Right lobe of liver (tissue), 6 donors: ENCODE measurements around the gene PPP2R5D. TPM values are rescaled to one million over a fixed set of nuclear protein-coding genes. Genes with fewer than 3 reads are reported as not detected.
A peak's percentile ranks its signal among the peaks of the same experiment; 100 is the strongest.

Source experiments
- ATAC-seq, 4 donors: fragments of 200-7000 bp; cut with Tn5 transposase; one replicate each; pipeline ENCODE4 v1.9.1; 2020; ENCODE audit warnings: mild to moderate bottlenecking in 4 of 4, moderate library complexity in 4 of 4
- DNase-seq, 3 donors: peaks; one replicate each; pipeline ENCODE4 v3.0.0-alpha.2; 2020
- H3K27ac ChIP-seq, 3 donors: fragments of 200-600 bp; one replicate each; pipeline ENCODE4 v1.8.0; 2022
- H3K27me3 ChIP-seq, 2 donors: fragments of 200-600 bp; one replicate each; pipeline ENCODE4 v1.8.0; 2022
- H3K36me3 ChIP-seq, 4 donors: fragments of 200-600 bp; sonication (generic) in 1 of 4; one replicate each; pipeline versions ENCODE4 v1.5.1 to v1.8.0; 2017 to 2022; ENCODE audit warnings: control low read depth in 1 of 4
- H3K4me1 ChIP-seq, 4 donors: fragments of 200-600 bp; sonication (generic) in 1 of 4; one replicate each; pipeline versions ENCODE4 v1.5.1 to v1.8.0; 2017 to 2022; ENCODE audit warnings: control low read depth in 1 of 4
- H3K4me3 ChIP-seq, 3 donors: fragments of 200-600 bp; one replicate each; pipeline ENCODE4 v1.8.0; 2022
- H3K9me3 ChIP-seq, 4 donors: fragments of 200-600 bp; sonication (generic) in 1 of 4; one replicate each; pipeline versions ENCODE4 v1.5.1 to v1.8.0; 2017 to 2022; ENCODE audit warnings: control low read depth in 1 of 4
- CTCF ChIP-seq, 4 donors: fragments of 200-600 bp in 3 of 4; fragments of 450-650 bp in 1 of 4; IDR thresholded peaks; one replicate each; pipeline versions ENCODE4 v1.5.1 to v1.8.0; 2016 to 2022; ENCODE audit warnings: antibody characterized with exemption in 4 of 4, mild to moderate bottlenecking in 2 of 4
- POLR2A ChIP-seq: fragments of 450-650 bp; IDR thresholded peaks from one replicate; pipeline ENCODE4 v1.6.1; 2017; ENCODE audit warnings: antibody characterized with exemption, mild to moderate bottlenecking
- WGBS: methylation state at CpG from one replicate; pipeline ENCODE4 v1.1.6; 2018; ENCODE audit warnings: low coverage, low lambda C conversion rate; ENCODE audit not compliant: insufficient coverage; ENCODE audit errors: missing lambda C conversion rate; 5-methylcytosine and 5-hydroxymethylcytosine counted together
- intact Hi-C, 2 donors: fragments of 100-400 bp; cut with DNase I; formaldehyde crosslinking; loops; one replicate each; pipeline versions ENCODE4 v1.11.2 to v1.14.1; 2022
- total RNA-seq, 6 experiments: library from RNA; depleted of rRNA in 2 of 6; stranded (reverse); fragments of >200 nt in 2 of 6; fragmentation: NEBNext Ultra II Directional in 3 of 6; extraction: Animal tissue kit (Norgen Biotek cat#: 25700) in 3 of 6; gene quantifications; one replicate each; pipeline versions ENCODE4 v1.1.0 to v1.2.4, GENCODE V29; 2016 to 2023
- donor health status: DM: no; HTN: yes; CAD: no.
- donor health status: DM: no; HTN: no; CAD: no.
- donor health status: DM: no; HTN: no; CAD: no.
- donor health status: DM: no; HTN: yes; CAD: no.
- donor health status: DM: no; HTN: yes; CAD: no.

PPP2R5D gene
- total RNA-seq, 6 experiments from 2014 or later: 11.5 to 24.0 (median 16.3) TPM

DNA sequence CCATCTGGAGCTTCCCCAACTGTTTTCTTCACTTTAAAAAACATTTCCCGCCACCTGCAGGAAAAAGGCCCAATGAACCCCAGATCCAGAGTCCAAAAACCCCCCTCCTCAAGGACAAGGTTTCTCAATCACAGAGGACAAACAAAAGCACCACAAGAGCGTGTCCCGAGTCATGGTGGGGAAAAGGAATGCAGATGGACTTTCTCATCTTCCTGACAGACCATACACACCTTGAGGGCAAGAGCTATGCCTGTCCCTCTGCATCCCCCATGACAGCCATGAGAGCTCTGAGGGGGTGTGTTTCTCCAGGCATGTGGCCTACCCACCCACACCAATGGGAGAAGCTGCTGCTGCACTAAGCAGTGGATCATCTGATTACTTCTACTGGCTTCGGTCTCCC lies 14.4 kb upstream of the PPP2R5D start:
- no peak overlapping the region for H3K4me3 ChIP-seq
- no peaks in the 10 kb centered on the region for H3K27me3 ChIP-seq
- TF ChIP-seq CTCF (IDR thresholded peaks at IDR 0.05) (no peak), POLR2A (no peak)
- intact Hi-C loops: no loop called here
- H3K4me1 ChIP-seq: peaks cover 0 to 18% (median 0%) of the 10 kb centered on the region in 4 donors
- no peak overlapping the region for H3K27ac ChIP-seq
- H3K36me3 ChIP-seq: peaks cover 0 to 21% (median 9%) of the 10 kb centered on the region in 4 donors
- no peaks in the 10 kb centered on the region for H3K9me3 ChIP-seq
- DNase-seq: no peak
- no peak for ATAC-seq
- 67% methylated on average over 2 of the region's 4 CpGs for WGBS

- ATAC-seq (peak in 1 of 4 donors; percentile 73), DNase-seq (no peak)
- Histone ChIP-seq H3K9me3 (no peaks in the 10 kb centered on the region), H3K4me3 (no peak overlapping the region), H3K27ac (no peak overlapping the region), H3K4me1 (peaks cover 0 to 18% (median 0%) of the 10 kb centered on the region in 4 donors), H3K27me3 (no peaks in the 10 kb centered on the region), H3K36me3 (peaks cover 0 to 10% (median 5%) of the 10 kb centered on the region in 4 donors)
- intact Hi-C loops: no loop called here
- 45% methylated on average over 1 of the region's 4 CpGs for WGBS
- no peak for TF ChIP-seq CTCF (IDR thresholded peaks at IDR 0.05)
- no peak for TF ChIP-seq POLR2A
Measured at GRCh38 chr6:42970871-42971612, 13.3 kb upstream of the PPP2R5D start.

DNA sequence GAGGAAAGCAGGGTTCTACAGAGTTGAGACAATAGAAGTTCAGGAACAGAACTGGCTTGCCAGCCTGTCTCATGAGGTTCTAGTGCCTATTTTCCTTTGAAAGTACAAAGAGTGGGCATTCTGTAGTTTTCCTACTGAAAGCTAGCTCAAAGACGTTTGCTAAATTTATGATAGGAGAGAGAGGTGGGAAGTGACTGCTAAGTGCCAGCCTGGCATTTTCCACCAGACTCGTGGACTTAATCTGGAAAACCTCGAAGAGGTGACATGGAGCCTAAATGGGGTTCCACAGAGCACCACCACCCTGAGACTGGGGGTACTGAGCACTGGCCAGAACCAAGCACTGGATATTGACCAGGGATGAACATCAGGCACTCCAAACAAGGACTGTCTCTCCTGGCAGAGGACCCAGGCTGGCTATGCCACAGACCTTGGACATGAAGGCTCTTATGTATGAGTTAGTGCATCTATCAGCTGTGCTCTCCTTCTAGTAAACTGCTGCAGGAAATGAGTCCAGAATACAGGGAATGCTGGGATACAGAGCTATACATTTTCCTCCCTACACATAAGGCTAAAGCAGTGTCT lies 12.5 kb upstream of the PPP2R5D start:
- Histone ChIP-seq H3K36me3 (peaks cover 0 to 4% (median 2%) of the 10 kb centered on the region in 4 donors), H3K27me3 (no peaks in the 10 kb centered on the region), H3K4me3 (no peak overlapping the region), H3K27ac (no peak overlapping the region), H3K4me1 (peaks cover 0 to 18% (median 0%) of the 10 kb centered on the region in 4 donors), H3K9me3 (no peaks in the 10 kb centered on the region)
- WGBS: 80% methylated on average over 2 of the region's 3 CpGs
- DNase-seq (no peak), ATAC-seq (no peak)
- intact Hi-C loops: no loop called here
- no peak for TF ChIP-seq CTCF (IDR thresholded peaks at IDR 0.05)
- TF ChIP-seq POLR2A: no peak

GRCh38 chr6:42973926-42974325 lies 10.4 kb upstream of the PPP2R5D start:
- intact Hi-C loops: no loop called here
- Histone ChIP-seq H3K27ac (no peak overlapping the region), H3K9me3 (no peaks in the 10 kb centered on the region), H3K4me3 (no peak overlapping the region), H3K27me3 (no peaks in the 10 kb centered on the region), H3K36me3 (peaks cover 0 to 3% (median 0%) of the 10 kb centered on the region in 4 donors), H3K4me1 (peaks cover 0 to 30% (median 2%) of the 10 kb centered on the region in 4 donors)
- DNase-seq (no peak), ATAC-seq (no peak)
- TF ChIP-seq POLR2A (no peak), CTCF (IDR thresholded peaks at IDR 0.05) (no peak)
- 71% methylated on average over 3 of the region's 3 CpGs for WGBS
